HG02970 (cell line): Measurements from ENCODE around the gene DNTTIP2.
"Not testable (repeated sequence)": the region's sequence is repeated elsewhere in the genome, so short reads cannot be mapped to it uniquely, and the experiment has no call there.

Experiments used
- ATAC-seq: cut with Tn5 transposase; IDR thresholded peaks from one replicate; pipeline ENCODE4 v1.9.1; 2021; ENCODE audit warnings: mild to moderate bottlenecking, moderate library complexity, moderate number of reproducible peaks; ENCODE audit not compliant: unreplicated experiment, low FRiP score

Gene DNTTIP2

GRCh38 chr1:93844262-93845045, 34.6 kb downstream of the DNTTIP2 start:
- ATAC-seq: no peak

- ATAC-seq: no peak
These were observed 36.1 kb downstream of the DNTTIP2 start for GRCh38 chr1:93842750-93843500.

GRCh38 chr1:93841771-93842170, 37.2 kb downstream of the DNTTIP2 start:
- no peak for ATAC-seq

- ATAC-seq: no peak
These were observed 38.0 kb downstream of the DNTTIP2 start for GRCh38 chr1:93840956-93841482.

GRCh38 chr1:93839753-93840152, 39.3 kb downstream of the DNTTIP2 start:
- no peak for ATAC-seq

- no peak for ATAC-seq
These were observed 39.7 kb downstream of the DNTTIP2 start for GRCh38 chr1:93839307-93839706.

- ATAC-seq: no peak
These were observed 41.0 kb downstream of the DNTTIP2 start for GRCh38 chr1:93837961-93838360.

- not testable (repeated sequence) for ATAC-seq
These were observed 45.7 kb downstream of the DNTTIP2 start for GRCh38 chr1:93833293-93833692.

GRCh38 chr1:93829061-93829460, 49.9 kb downstream of the DNTTIP2 start:
- ATAC-seq: no peak

- ATAC-seq: no peak
These were observed 50.6 kb downstream of the DNTTIP2 start for GRCh38 chr1:93828367-93828755.

- no peak for ATAC-seq
These were observed 51.2 kb downstream of the DNTTIP2 start for GRCh38 chr1:93827633-93828366.

- ATAC-seq: no peak
These were observed 51.9 kb downstream of the DNTTIP2 start for GRCh38 chr1:93827128-93827527.

GRCh38 chr1:93824834-93825233, 54.2 kb downstream of the DNTTIP2 start:
- no peak for ATAC-seq

GRCh38 chr1:93822730-93823425, 56.1 kb downstream of the DNTTIP2 start:
- ATAC-seq: no peak

- ATAC-seq: no peak
These were observed 57.4 kb downstream of the DNTTIP2 start for GRCh38 chr1:93821423-93822144.

- no peak for ATAC-seq
These were observed 58.2 kb downstream of the DNTTIP2 start for GRCh38 chr1:93820554-93821422.

- no peak for ATAC-seq
These were observed 60.4 kb downstream of the DNTTIP2 start for GRCh38 chr1:93818570-93818959.

GRCh38 chr1:93817819-93818569, 61.0 kb downstream of the DNTTIP2 start:
- no peak for ATAC-seq
